Prostate gland (tissue), 1 donor: ENCODE results near the gene ZBTB1.

Experiments
- POLR2A ChIP-seq: fragments of 450-650 bp; IDR thresholded peaks from one replicate; pipeline ENCODE4 v1.6.1; 2016; ENCODE audit warnings: antibody characterized with exemption, mild to moderate bottlenecking
- POLR2AphosphoS5 ChIP-seq: sonication (generic); formaldehyde crosslinking; IDR thresholded peaks from one replicate; pipeline ENCODE4 v1.6.1; 2017; ENCODE audit warnings: antibody characterized with exemption

- TF ChIP-seq POLR2AphosphoS5 = no peak
- no peak for TF ChIP-seq POLR2A
These were observed 57.9 kb downstream of the ZBTB1 start for GRCh38 chr14:64562436-64562835.
